HCT116 (cell line): ENCODE measurements around the gene FYCO1. TPM values are rescaled to one million over a fixed set of nuclear protein-coding genes. Genes with fewer than 3 reads are reported as not detected.

Experiments used
- ATAC-seq: fragments of 200-7000 bp; cut with Tn5 transposase; 2 replicates; pipeline ENCODE4 v1.9.1; 2020; ENCODE audit warnings: mild to moderate bottlenecking, moderate library complexity
- BruUV-seq: library from RNA; stranded (reverse); fragments of 400-500 nt; replicated peaks from 2 replicates; lab custom pipeline; 2021; lab: Mats Ljungman, UMichigan
- CTCF ChIA-PET: fragments of 300-600 bp; sonication (Branson Sonifier 250); formaldehyde crosslinking; loops from one replicate; lab custom pipeline; 2021; ENCODE audit warnings: antibody characterized with exemption; lab: Charles Lee
- POLR2A ChIA-PET: fragments of 300-600, 350-600 bp; sonication (Branson Sonifier 250); formaldehyde crosslinking; loops from one replicate; lab custom pipeline; 2021; ENCODE audit warnings: antibody characterized with exemption; lab: Charles Lee
- RAD21 ChIA-PET, 2 experiments: fragments of 300-600 bp; sonication (Branson Sonifier 250); formaldehyde crosslinking; loops; one replicate each; lab custom pipeline; 2023; ENCODE audit warnings: low total read pairs in 2 of 2; ENCODE audit not compliant: uncharacterized antibody in 2 of 2, unreplicated experiment in 2 of 2, low non-redundant PET in 1 of 2; lab: Charles Lee
- DNase-seq: peaks from one replicate; pipeline ENCODE4 v3.0.0-alpha.2; 2010; ENCODE audit warnings: low read depth, low spot score
- H2AFZ ChIP-seq: fragments of 200-600 bp; shearing (Covaris generic), sonication (generic); 2 replicates; pipeline ENCODE4 v1.6.1; 2017; ENCODE audit warnings: low read depth, mixed run types, mixed read lengths, antibody characterized with exemption, low read length; ENCODE audit not compliant: poor library complexity, severe bottlenecking
- H3K27ac ChIP-seq: 2 replicates; pipeline ENCODE4 v1.5.1; 2012; ENCODE audit warnings: low read depth, low read length
- H3K27me3 ChIP-seq: fragments of 200-600 bp; sonication (generic); 2 replicates; pipeline ENCODE4 v1.6.1; 2016; ENCODE audit warnings: mixed run types, low read length, mixed read lengths; ENCODE audit not compliant: insufficient read depth
- H3K36me3 ChIP-seq, 2 experiments: fragments of 200-500 bp in 1 of 2; fragments of 200-600 bp in 1 of 2; sonication (Bioruptor generic) in 1 of 2; sonication (generic) in 1 of 2; 2 replicates each; pipeline versions ENCODE4 v1.5.1 to v1.6.1; 2014 to 2016; ENCODE audit warnings: low read length in 2 of 2, inconsistent platforms in 1 of 2, mixed read lengths in 1 of 2, mixed run types in 1 of 2; ENCODE audit not compliant: insufficient read depth in 2 of 2, control insufficient read depth in 1 of 2
- H3K4me1 ChIP-seq, 2 experiments: fragments of 200-600 bp in 1 of 2; sonication (generic) in 1 of 2; 2 replicates each; pipeline versions ENCODE4 v1.5.1 to v1.6.1; 2012 to 2017; ENCODE audit warnings: low read length in 2 of 2, inconsistent platforms in 1 of 2, mild to moderate bottlenecking in 1 of 2, mixed read lengths in 1 of 2, mixed run types in 1 of 2, moderate library complexity in 1 of 2; ENCODE audit not compliant: insufficient read depth in 2 of 2, control insufficient read depth in 1 of 2
- H3K4me2 ChIP-seq: fragments of 200-600 bp; sonication (generic); 2 replicates; pipeline ENCODE4 v1.6.1; 2017; ENCODE audit warnings: mixed run types, low read length, mixed read lengths
- H3K4me3 ChIP-seq, 2 experiments: fragments of 200-600 bp in 1 of 2; sonication (generic) in 1 of 2; replicated peaks in 1 of 2; 2 replicates each; pipeline ENCODE4 v1.5.1; 2011 to 2016; ENCODE audit warnings: low read length in 2 of 2, control low read depth in 1 of 2, low read depth in 1 of 2, mild to moderate bottlenecking in 1 of 2, mixed read lengths in 1 of 2, mixed run types in 1 of 2
- H3K79me2 ChIP-seq: fragments of 200-600 bp; sonication (generic); 2 replicates; pipeline ENCODE4 v1.6.1; 2017; ENCODE audit warnings: mild to moderate bottlenecking, mixed run types, low read length, moderate library complexity, mixed read lengths; ENCODE audit not compliant: insufficient read depth
- H3K9ac ChIP-seq: fragments of 200-600 bp; sonication (generic); 2 replicates; pipeline ENCODE4 v1.6.1; 2016; ENCODE audit warnings: low read length, mixed read lengths
- H3K9me2 ChIP-seq: fragments of 200-600 bp; sonication (generic), shearing (Covaris generic); 2 replicates; pipeline ENCODE4 v1.6.1; 2017; ENCODE audit warnings: mixed run types, mild to moderate bottlenecking, moderate library complexity; ENCODE audit not compliant: insufficient read depth
- H3K9me3 ChIP-seq, 2 experiments: fragments of 200-500 bp in 1 of 2; fragments of 200-600 bp in 1 of 2; sonication (Bioruptor generic) in 1 of 2; sonication (generic) in 1 of 2; 2 replicates each; pipeline ENCODE4 v1.6.1; 2014 to 2017; ENCODE audit warnings: low read length in 2 of 2, mixed read lengths in 2 of 2, inconsistent platforms in 1 of 2, low read depth in 1 of 2, mild to moderate bottlenecking in 1 of 2, mixed run types in 1 of 2, moderate library complexity in 1 of 2; ENCODE audit not compliant: control insufficient read depth in 1 of 2, insufficient read depth in 1 of 2
- H4K20me1 ChIP-seq: fragments of 200-600 bp; sonication (generic), shearing (Covaris generic); 2 replicates; pipeline ENCODE4 v1.6.1; 2017; ENCODE audit warnings: mixed run types, mild to moderate bottlenecking, moderate library complexity; ENCODE audit not compliant: insufficient read depth
- POLR2A ChIP-seq: IDR thresholded peaks from 2 replicates; pipeline ENCODE4 v1.7.0; 2011; ENCODE audit warnings: borderline replicate concordance; ENCODE audit not compliant: insufficient read depth, insufficient read length; ENCODE audit errors: extremely low read depth
- RAD21 ChIP-seq: IDR thresholded peaks from 2 replicates; pipeline ENCODE4 v1.6.1; 2012; ENCODE audit warnings: low read depth, mild to moderate bottlenecking
- SIN3A ChIP-seq: IDR thresholded peaks from 2 replicates; pipeline ENCODE4 v1.6.1; 2012; ENCODE audit warnings: low read depth
- SP1 ChIP-seq: IDR thresholded peaks from 2 replicates; pipeline ENCODE4 v1.6.1; 2012; ENCODE audit warnings: low read depth
- SRF ChIP-seq: IDR thresholded peaks from 2 replicates; pipeline ENCODE4 v1.6.1; 2012; ENCODE audit warnings: low read depth
- YY1 ChIP-seq: IDR thresholded peaks from 2 replicates; pipeline ENCODE4 v1.6.1; 2011; ENCODE audit warnings: low read length, low read depth, moderate library complexity, mild to moderate bottlenecking; ENCODE audit not compliant: insufficient replicate concordance; ENCODE audit errors: extremely low read depth
- intact Hi-C: fragments of 100-400 bp; cut with micrococcal nuclease; formaldehyde crosslinking; loops from 2 replicates; pipeline ENCODE4 v1.10.0; 2022
- total RNA-seq: library from RNA; stranded (reverse); gene quantifications from one replicate; pipeline ENCODE4 v1.2.1, GENCODE V29; 2021; ENCODE audit not compliant: unreplicated experiment
- TF ChIP-seq, protein P1 (sequence below): IDR thresholded peaks from 2 replicates; pipeline ENCODE4 v1.6.1; 2012; ENCODE audit warnings: low read depth

Gene FYCO1
- total RNA-seq, 1 experiment from 2014 or later: 15.8 TPM

- no peak for TF ChIP-seq RAD21
- TF ChIP-seq SIN3A: no peak
- TF ChIP-seq SRF: no peak
- TF ChIP-seq, protein P1, sequence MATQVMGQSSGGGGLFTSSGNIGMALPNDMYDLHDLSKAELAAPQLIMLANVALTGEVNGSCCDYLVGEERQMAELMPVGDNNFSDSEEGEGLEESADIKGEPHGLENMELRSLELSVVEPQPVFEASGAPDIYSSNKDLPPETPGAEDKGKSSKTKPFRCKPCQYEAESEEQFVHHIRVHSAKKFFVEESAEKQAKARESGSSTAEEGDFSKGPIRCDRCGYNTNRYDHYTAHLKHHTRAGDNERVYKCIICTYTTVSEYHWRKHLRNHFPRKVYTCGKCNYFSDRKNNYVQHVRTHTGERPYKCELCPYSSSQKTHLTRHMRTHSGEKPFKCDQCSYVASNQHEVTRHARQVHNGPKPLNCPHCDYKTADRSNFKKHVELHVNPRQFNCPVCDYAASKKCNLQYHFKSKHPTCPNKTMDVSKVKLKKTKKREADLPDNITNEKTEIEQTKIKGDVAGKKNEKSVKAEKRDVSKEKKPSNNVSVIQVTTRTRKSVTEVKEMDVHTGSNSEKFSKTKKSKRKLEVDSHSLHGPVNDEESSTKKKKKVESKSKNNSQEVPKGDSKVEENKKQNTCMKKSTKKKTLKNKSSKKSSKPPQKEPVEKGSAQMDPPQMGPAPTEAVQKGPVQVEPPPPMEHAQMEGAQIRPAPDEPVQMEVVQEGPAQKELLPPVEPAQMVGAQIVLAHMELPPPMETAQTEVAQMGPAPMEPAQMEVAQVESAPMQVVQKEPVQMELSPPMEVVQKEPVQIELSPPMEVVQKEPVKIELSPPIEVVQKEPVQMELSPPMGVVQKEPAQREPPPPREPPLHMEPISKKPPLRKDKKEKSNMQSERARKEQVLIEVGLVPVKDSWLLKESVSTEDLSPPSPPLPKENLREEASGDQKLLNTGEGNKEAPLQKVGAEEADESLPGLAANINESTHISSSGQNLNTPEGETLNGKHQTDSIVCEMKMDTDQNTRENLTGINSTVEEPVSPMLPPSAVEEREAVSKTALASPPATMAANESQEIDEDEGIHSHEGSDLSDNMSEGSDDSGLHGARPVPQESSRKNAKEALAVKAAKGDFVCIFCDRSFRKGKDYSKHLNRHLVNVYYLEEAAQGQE: no peak
- TF ChIP-seq YY1: no peak
Measured at GRCh38 chr3:45954306-45954705, 41.3 kb downstream of the FYCO1 start (continued).

- Histone ChIP-seq H3K36me3 (peaks cover 34 to 42% of the 10 kb centered on the region in 2 experiments; a peak in 3 of 4 replicates), H3K9me3 (no peaks in the 10 kb centered on the region), H3K4me2 (no peak overlapping the region), H2AFZ (no peak overlapping the region), H3K79me2 (no peaks in the 10 kb centered on the region), H3K9ac (no peak overlapping the region), H3K4me3 (no peak overlapping the region), H3K4me1 (no peaks in the 10 kb centered on the region), H3K27ac (no peak overlapping the region), H3K27me3 (no peaks in the 10 kb centered on the region), H3K9me2 (no peaks in the 10 kb centered on the region), H4K20me1 (no peaks in the 10 kb centered on the region)
- RAD21 ChIA-PET: no interaction called here
- DNase-seq: no peak
- no peak for TF ChIP-seq SP1
- TF ChIP-seq SRF: no peak
- TF ChIP-seq POLR2A: no peak
- CTCF ChIA-PET: interaction anchor here (0.7 kb wide), 1 partner anchor 15 kb away, joined by 3 read pairs; no protein-coding TSS in a partner anchor
- POLR2A ChIA-PET: no interaction called here
- intact Hi-C loops: no loop called here
- no TSS peak for BruUV-seq
- no peak for ATAC-seq
Measured at GRCh38 chr3:45953536-45953935, 42.1 kb downstream of the FYCO1 start.
